Adipocyte (in vitro differentiated cells): ENCODE measurements around the gene TTI1.

ENCODE experiments used
- DNase-seq: peaks from one replicate; pipeline ENCODE4 v3.0.0-alpha.2; 2015; ENCODE audit warnings: low read depth
- H3K27me3 ChIP-seq: replicated peaks from 2 replicates; pipeline ENCODE4 v1.7.0; 2013; ENCODE audit warnings: mild to moderate bottlenecking, low read length, moderate library complexity; ENCODE audit not compliant: control insufficient read depth, insufficient read depth
- H3K36me3 ChIP-seq: 2 replicates; pipeline ENCODE4 v1.7.0; 2013; ENCODE audit warnings: low read length, mild to moderate bottlenecking, moderate library complexity; ENCODE audit not compliant: control insufficient read depth, insufficient read depth, severe bottlenecking
- H3K4me1 ChIP-seq: 2 replicates; pipeline ENCODE4 v1.7.0; 2013; ENCODE audit warnings: mild to moderate bottlenecking, low read length, moderate library complexity; ENCODE audit not compliant: control insufficient read depth, insufficient read depth
- H3K4me3 ChIP-seq: 2 replicates; pipeline ENCODE4 v1.7.0; 2013; ENCODE audit warnings: mild to moderate bottlenecking, low read length, moderate library complexity
- H3K9ac ChIP-seq: 2 replicates; pipeline ENCODE4 v1.7.0; 2013; ENCODE audit warnings: mild to moderate bottlenecking, low read length, moderate library complexity
- H3K9me3 ChIP-seq: 2 replicates; pipeline ENCODE4 v1.7.0; 2013; ENCODE audit warnings: mild to moderate bottlenecking, low read length, moderate library complexity; ENCODE audit not compliant: control insufficient read depth

TTI1 gene

GRCh38 chr20:37986044-37986858 is 47.0 kb downstream of the TTI1 start:
- Histone ChIP-seq H3K9me3 (no peaks in the 10 kb centered on the region), H3K36me3 (peaks cover 28% of the 10 kb centered on the region), H3K27me3 (no peaks in the 10 kb centered on the region), H3K4me3 (peak overlapping the region; percentile 24), H3K4me1 (peaks cover 34% of the 10 kb centered on the region), H3K9ac (peak overlapping the region; percentile 53)
- DNase-seq, result peak; percentile 5

- Histone ChIP-seq H3K36me3 (peaks cover 23% of the 10 kb centered on the region), H3K9me3 (no peaks in the 10 kb centered on the region), H3K4me1 (peaks cover 34% of the 10 kb centered on the region), H3K27me3 (no peaks in the 10 kb centered on the region), H3K4me3 (no peak overlapping the region), H3K9ac (no peak overlapping the region)
- no peak for DNase-seq
These were observed 49.1 kb downstream of the TTI1 start for GRCh38 chr20:37984018-37984785.

- H3K4me1 ChIP-seq, result peaks cover 34% of the 10 kb centered on the region
- H3K9me3 ChIP-seq, result no peaks in the 10 kb centered on the region
- H3K27me3 ChIP-seq, result no peaks in the 10 kb centered on the region
- H3K36me3 ChIP-seq, result peaks cover 16% of the 10 kb centered on the region
- H3K9ac ChIP-seq, result no peak overlapping the region
- no peak for DNase-seq
- no peak overlapping the region for H3K4me3 ChIP-seq
These were observed 50.0 kb downstream of the TTI1 start for GRCh38 chr20:37983286-37983685.

- no peak overlapping the region for H3K9ac ChIP-seq
- H3K27me3 ChIP-seq, result no peaks in the 10 kb centered on the region
- H3K4me3 ChIP-seq, result no peak overlapping the region
- no peaks in the 10 kb centered on the region for H3K9me3 ChIP-seq
- H3K36me3 ChIP-seq, result peaks cover 13% of the 10 kb centered on the region
- DNase-seq, result no peak
- H3K4me1 ChIP-seq, result peaks cover 20% of the 10 kb centered on the region
These were observed 51.7 kb downstream of the TTI1 start for GRCh38 chr20:37981568-37981967.

GRCh38 chr20:37980876-37981275 is 52.4 kb downstream of the TTI1 start:
- Histone ChIP-seq H3K9me3 (no peaks in the 10 kb centered on the region), H3K36me3 (peaks cover 13% of the 10 kb centered on the region), H3K4me3 (no peak overlapping the region), H3K27me3 (no peaks in the 10 kb centered on the region), H3K4me1 (peaks cover 13% of the 10 kb centered on the region), H3K9ac (no peak overlapping the region)
- no peak for DNase-seq

DNA sequence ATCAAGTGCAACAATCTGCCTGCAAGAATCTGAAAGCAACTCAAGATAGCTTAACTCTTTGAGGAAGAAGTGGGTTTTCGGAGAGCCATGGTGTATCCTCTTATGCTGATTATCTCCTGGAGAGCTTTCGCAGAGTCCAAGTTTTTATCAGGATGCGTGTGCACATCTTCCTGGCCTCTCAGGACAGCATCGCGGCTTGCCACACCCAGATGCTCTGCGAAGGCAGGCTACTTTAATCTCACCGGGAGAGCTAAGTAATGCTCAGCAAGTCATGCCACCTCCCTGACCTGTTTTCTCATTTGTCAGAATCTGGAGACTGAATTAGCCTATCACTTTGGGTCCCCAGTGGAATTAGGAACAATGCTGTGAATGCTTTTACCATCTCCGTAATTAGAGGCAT is 52.9 kb downstream of the TTI1 start:
- Histone ChIP-seq H3K9me3 (no peaks in the 10 kb centered on the region), H3K36me3 (peaks cover 13% of the 10 kb centered on the region), H3K27me3 (no peaks in the 10 kb centered on the region), H3K4me1 (peaks cover 8% of the 10 kb centered on the region), H3K9ac (no peak overlapping the region), H3K4me3 (no peak overlapping the region)
- DNase-seq, result no peak

DNA sequence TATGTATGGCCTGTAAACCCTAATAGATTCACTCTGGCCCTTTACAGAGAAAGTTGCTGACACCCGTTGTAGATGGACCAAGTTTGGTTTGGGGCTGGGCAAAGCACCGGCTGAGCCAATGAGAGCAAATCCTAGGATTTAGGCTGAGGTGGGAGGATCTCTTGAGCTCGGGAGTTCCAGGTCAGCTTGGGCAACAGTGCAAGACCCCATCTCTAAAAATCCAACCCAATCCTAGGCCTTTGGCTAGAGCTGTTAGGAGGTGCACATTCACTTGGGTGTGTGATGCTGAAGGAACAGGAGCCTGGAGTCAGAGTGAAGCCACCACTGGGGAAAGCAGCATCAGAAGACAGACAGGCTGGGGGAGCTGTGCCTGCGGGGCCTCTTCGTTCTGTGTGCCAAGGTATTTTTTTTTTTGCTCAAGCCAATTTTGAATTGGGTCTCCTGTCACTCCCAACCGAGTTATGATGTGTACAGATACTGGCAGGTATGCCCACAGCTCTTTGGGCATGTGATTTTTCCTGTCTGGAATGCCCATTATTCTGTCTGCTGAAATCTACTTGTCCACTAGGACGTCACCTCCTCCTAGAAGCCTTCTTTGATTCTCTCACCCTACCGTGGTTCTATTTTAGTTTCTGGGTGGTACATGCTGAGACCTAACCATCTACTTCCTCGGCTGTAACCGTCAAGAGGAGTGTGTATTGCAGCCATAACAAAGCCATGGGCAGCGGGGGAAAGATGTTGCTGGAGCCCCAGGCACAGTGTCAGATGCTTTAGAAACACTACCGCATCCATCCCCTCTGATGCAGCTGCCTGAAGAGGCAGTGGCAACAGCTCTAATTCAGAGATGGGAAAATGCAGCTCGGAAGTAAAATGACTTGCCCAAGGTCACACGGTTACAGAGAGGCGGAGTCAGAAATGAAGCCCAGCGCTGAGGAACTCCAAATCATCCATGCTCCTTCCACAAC is 54.0 kb downstream of the TTI1 start:
- peaks cover 13% of the 10 kb centered on the region for H3K36me3 ChIP-seq
- no peak for DNase-seq

GRCh38 chr20:37977786-37978185 is 55.5 kb downstream of the TTI1 start:
- DNase-seq, result no peak
- H3K4me3 ChIP-seq, result no peak overlapping the region
- H3K36me3 ChIP-seq, result peaks cover 6% of the 10 kb centered on the region

More for the DNA sequence above, 54.0 kb downstream of the TTI1 start:
- H3K9ac ChIP-seq, result no peak overlapping the region
- H3K4me1 ChIP-seq, result peaks cover 6% of the 10 kb centered on the region
- H3K4me3 ChIP-seq, result no peak overlapping the region
- no peaks in the 10 kb centered on the region for H3K27me3 ChIP-seq
- H3K9me3 ChIP-seq, result no peaks in the 10 kb centered on the region

GRCh38 chr20:37977338-37977737 is 55.9 kb downstream of the TTI1 start:
- Histone ChIP-seq H3K4me1 (no peaks in the 10 kb centered on the region), H3K27me3 (no peaks in the 10 kb centered on the region), H3K4me3 (no peak overlapping the region), H3K9me3 (no peaks in the 10 kb centered on the region), H3K9ac (no peak overlapping the region), H3K36me3 (peaks cover 6% of the 10 kb centered on the region)
- DNase-seq, result no peak

More at GRCh38 chr20:37977786-37978185, 55.5 kb downstream of the TTI1 start:
- Histone ChIP-seq H3K9ac (no peak overlapping the region), H3K9me3 (no peaks in the 10 kb centered on the region), H3K4me1 (no peaks in the 10 kb centered on the region), H3K27me3 (no peaks in the 10 kb centered on the region)

- H3K27me3 ChIP-seq, result no peaks in the 10 kb centered on the region
- H3K4me3 ChIP-seq, result no peak overlapping the region
- H3K4me1 ChIP-seq, result no peaks in the 10 kb centered on the region
- no peak overlapping the region for H3K9ac ChIP-seq
- peaks cover 6% of the 10 kb centered on the region for H3K36me3 ChIP-seq
- DNase-seq, result no peak
- H3K9me3 ChIP-seq, result no peaks in the 10 kb centered on the region
These were observed 56.4 kb downstream of the TTI1 start for GRCh38 chr20:37976887-37977286.
